Nephron progenitor cell (in vitro differentiated cells): ENCODE data around the gene SORCS2.

Experiments
- DNase-seq: peaks from one replicate; pipeline ENCODE4 v3.0.0; 2021
- H3K27ac Mint-ChIP-seq: 2 replicates; pipeline ENCODE4 v1.8.0; 2021; ENCODE audit warnings: mild to moderate bottlenecking, moderate library complexity, mixed read lengths
- H3K27me3 Mint-ChIP-seq: 2 replicates; pipeline ENCODE4 v1.8.0; 2021; ENCODE audit warnings: mild to moderate bottlenecking, low read depth, mixed read lengths; ENCODE audit not compliant: poor library complexity
- H3K36me3 Mint-ChIP-seq: 2 replicates; pipeline ENCODE4 v1.8.0; 2021; ENCODE audit warnings: low read depth, mixed read lengths
- H3K4me1 Mint-ChIP-seq: 2 replicates; pipeline ENCODE4 v1.8.0; 2021; ENCODE audit warnings: mixed read lengths
- H3K4me3 Mint-ChIP-seq: 2 replicates; pipeline ENCODE4 v1.8.0; 2021; ENCODE audit warnings: mild to moderate bottlenecking, moderate library complexity, mixed read lengths
- H3K9me3 Mint-ChIP-seq: 2 replicates; pipeline ENCODE4 v1.8.0; 2021; ENCODE audit warnings: mild to moderate bottlenecking, moderate library complexity, mixed read lengths
- CTCF ChIP-seq: fragments of 200-600 bp; sonication (generic); IDR thresholded peaks from 2 replicates; pipeline ENCODE4 v1.5.0; 2021; ENCODE audit warnings: antibody characterized with exemption

Gene SORCS2

DNA sequence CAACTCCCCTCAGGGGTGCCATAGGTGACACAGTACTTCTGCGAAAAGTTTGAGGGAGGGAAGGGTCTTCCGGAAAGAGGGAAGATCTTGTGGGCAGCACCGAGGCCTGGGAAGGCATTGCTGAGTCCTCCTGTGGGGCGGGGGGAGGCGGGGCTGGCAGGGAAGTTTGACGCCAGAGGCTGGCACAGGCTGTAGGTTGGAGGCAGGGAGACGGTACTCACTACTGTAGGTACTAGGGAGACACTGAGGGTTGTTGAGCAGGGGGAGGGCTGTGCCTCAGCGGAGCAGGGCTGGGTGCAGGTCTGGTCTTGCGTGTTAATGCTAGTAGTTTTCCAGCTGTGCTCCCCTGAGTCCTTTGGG lies 265.7 kb downstream of the SORCS2 start:
- Mint-ChIP-seq H3K9me3 (no peaks in the 10 kb centered on the region), H3K4me3 (no peak overlapping the region), H3K27ac (peak overlapping the region; percentile 74), H3K36me3 (no peaks in the 10 kb centered on the region), H3K4me1 (peaks cover 47% of the 10 kb centered on the region), H3K27me3 (no peaks in the 10 kb centered on the region)
- no peak for TF ChIP-seq CTCF
- DNase-seq, result no peak

GRCh38 chr4:7458477-7458876 lies 266.1 kb downstream of the SORCS2 start:
- no peak for DNase-seq
- Mint-ChIP-seq H3K4me1 (peaks cover 52% of the 10 kb centered on the region), H3K27me3 (no peaks in the 10 kb centered on the region), H3K9me3 (no peaks in the 10 kb centered on the region), H3K27ac (peak overlapping the region; percentile 74), H3K36me3 (no peaks in the 10 kb centered on the region), H3K4me3 (no peak overlapping the region)
- no peak for TF ChIP-seq CTCF

- no peaks in the 10 kb centered on the region for H3K36me3 Mint-ChIP-seq
- DNase-seq, result no peak
- H3K4me3 Mint-ChIP-seq, result no peak overlapping the region
- no peak overlapping the region for H3K27ac Mint-ChIP-seq
- peaks cover 4% of the 10 kb centered on the region for H3K9me3 Mint-ChIP-seq
- no peak for TF ChIP-seq CTCF
- H3K27me3 Mint-ChIP-seq, result peaks cover 5% of the 10 kb centered on the region
- peaks cover 62% of the 10 kb centered on the region for H3K4me1 Mint-ChIP-seq
Measured at GRCh38 chr4:7459471-7459870, 267.1 kb downstream of the SORCS2 start.

DNA sequence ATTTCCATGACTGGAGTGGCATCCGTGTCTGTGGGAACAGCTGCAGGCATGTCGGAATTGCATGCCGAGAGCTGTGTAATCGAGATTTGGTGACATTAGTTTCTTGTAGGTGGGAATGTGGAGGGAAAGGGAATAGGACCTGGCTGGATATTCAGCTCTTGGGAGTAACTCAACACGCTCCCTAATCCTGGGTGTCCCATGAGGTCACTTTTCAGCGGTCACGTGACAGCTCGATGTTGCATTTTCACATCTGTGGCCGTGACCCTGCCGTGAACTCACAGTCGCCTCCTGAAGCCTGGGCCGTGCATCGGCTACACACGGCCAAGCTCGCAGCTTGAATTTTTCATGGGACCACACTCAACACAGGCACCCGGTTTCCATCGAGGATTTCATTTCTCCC lies 268.2 kb downstream of the SORCS2 start:
- Mint-ChIP-seq H3K27ac (peak overlapping the region; percentile 96), H3K36me3 (no peaks in the 10 kb centered on the region), H3K4me3 (peak overlapping the region; percentile 44), H3K4me1 (peaks cover 59% of the 10 kb centered on the region), H3K9me3 (peaks cover 7% of the 10 kb centered on the region), H3K27me3 (peaks cover 5% of the 10 kb centered on the region)
- no peak for TF ChIP-seq CTCF
- peak; percentile 54 for DNase-seq

DNA sequence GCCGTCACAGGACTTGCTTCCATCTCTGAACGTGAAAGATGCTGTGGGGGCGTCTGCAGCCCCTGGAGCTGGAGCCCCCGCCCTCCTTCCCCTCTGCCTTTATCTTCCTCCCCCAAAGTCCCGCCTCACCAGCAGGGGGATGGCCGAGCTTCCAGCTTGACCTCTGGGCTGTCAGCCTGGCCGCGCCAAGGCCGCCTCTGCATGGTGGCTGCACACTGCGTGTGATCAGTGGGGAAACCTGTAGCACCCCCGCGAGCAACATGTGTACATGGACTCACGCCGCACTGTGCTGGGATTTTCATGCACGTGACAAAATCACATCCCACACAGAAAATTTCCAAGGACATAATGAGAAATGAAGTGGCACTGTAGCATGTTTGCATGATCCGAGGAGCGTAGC lies 268.9 kb downstream of the SORCS2 start:
- peaks cover 54% of the 10 kb centered on the region for H3K4me1 Mint-ChIP-seq
- peaks cover 12% of the 10 kb centered on the region for H3K9me3 Mint-ChIP-seq
- peak; percentile 18 for TF ChIP-seq CTCF
- peaks cover 5% of the 10 kb centered on the region for H3K27me3 Mint-ChIP-seq
- DNase-seq, result peak; percentile 59
- H3K27ac Mint-ChIP-seq, result peak overlapping the region; percentile 73
- H3K36me3 Mint-ChIP-seq, result no peaks in the 10 kb centered on the region
- H3K4me3 Mint-ChIP-seq, result peak overlapping the region; percentile 60

- Mint-ChIP-seq H3K27me3 (peaks cover 5% of the 10 kb centered on the region), H3K9me3 (peaks cover 13% of the 10 kb centered on the region), H3K4me1 (peaks cover 54% of the 10 kb centered on the region), H3K4me3 (no peak overlapping the region), H3K27ac (no peak overlapping the region), H3K36me3 (no peaks in the 10 kb centered on the region)
- no peak for DNase-seq
- TF ChIP-seq CTCF, result no peak
Measured at GRCh38 chr4:7462509-7462971, 270.2 kb downstream of the SORCS2 start.
